ENCODE measurements around the gene TMEM161A. TPM values are rescaled to one million over a fixed set of nuclear protein-coding genes. Genes with fewer than 3 reads are reported as not detected.

The TMEM161A gene
- total RNA-seq, 4 donors from 2014 or later = 16.9 to 41.9 (median 18.5) TPM

GRCh38 chr19:19170873-19171672 lies 32.8 kb upstream of the TMEM161A start:
- peaks cover 0 to 8% (median 8%) of the 10 kb centered on the region in 4 donors for H3K4me1 ChIP-seq
- 89% methylated on average over 6 of the region's 6 CpGs; no CpG with 5 or more reads in 1 of the 2 donors for WGBS, 2 donors (ENCODE audit: low coverage in 1 of 2)
- no peaks in the 10 kb centered on the region for H3K36me3 ChIP-seq
- no peak for TF ChIP-seq POLR2AphosphoS5 (IDR thresholded peaks at IDR 0.05)
- no peak for TF ChIP-seq POLR2A (IDR thresholded peaks at IDR 0.05)
- no peak for TF ChIP-seq EP300 (IDR thresholded peaks at IDR 0.05; ENCODE audit: low read depth)
- TF ChIP-seq CTCF (IDR thresholded peaks at IDR 0.05) = no peak
- H3K27ac ChIP-seq = no peak overlapping the region
- intact Hi-C loops (cut with DNase I; ENCODE audit: low total_unique reads) = loop anchor here (10.0 kb wide), 1 partner anchor 116 kb away; no protein-coding TSS in a partner anchor
- no peak overlapping the region for H3K4me3 ChIP-seq
- H3K27me3 ChIP-seq = no peaks in the 10 kb centered on the region
- in situ Hi-C loops (cut with MboI; ENCODE audit: low pct_ligation_motif_present in 1 of 4, low pct_unique_long_range_greater_than_20kb in 1 of 4, low sequenced_read_pairs in 3 of 4) = no loop called here
- no peaks in the 10 kb centered on the region for H3K9me3 ChIP-seq
- DNase-seq = no peak

GRCh38 chr19:19170053-19170872 lies 32.0 kb upstream of the TMEM161A start, which contains the start of gene MEF2B:
MEF2B (minus strand) TSS chr19:19170263; CDS start chr19:19150735, 19,528 bp downstream.
- no peaks in the 10 kb centered on the region for H3K36me3 ChIP-seq
- H3K9me3 ChIP-seq = no peaks in the 10 kb centered on the region
- in situ Hi-C loops (cut with MboI; ENCODE audit: low pct_ligation_motif_present in 1 of 4, low pct_unique_long_range_greater_than_20kb in 1 of 4, low sequenced_read_pairs in 3 of 4) = no loop called here
- no peaks in the 10 kb centered on the region for H3K27me3 ChIP-seq
- DNase-seq = peak; percentile 87
- TF ChIP-seq CTCF (IDR thresholded peaks at IDR 0.05) (no peak), POLR2AphosphoS5 (IDR thresholded peaks at IDR 0.05) (peak in 1 of 3 donors; percentile 75), EP300 (IDR thresholded peaks at IDR 0.05; ENCODE audit: low read depth) (no peak), POLR2A (IDR thresholded peaks at IDR 0.05) (no peak)
- intact Hi-C loops (cut with DNase I; ENCODE audit: low total_unique reads) = loop anchor here (10.0 kb wide), 1 partner anchor 115 kb away; no protein-coding TSS in a partner anchor
- H3K4me3 ChIP-seq = peak within 1 kb of the TSS in 2 of 4 donors; percentile 20 to 35
- WGBS, 2 donors (ENCODE audit: low coverage in 1 of 2) = 22 to 36% methylated on average over 5 to 52 of the region's 56 CpGs
- H3K4me1 ChIP-seq = peaks cover 0 to 8% (median 8%) of the 10 kb centered on the region in 4 donors
- no peak within 1 kb of the TSS for H3K27ac ChIP-seq

- 74 to 89% methylated on average over 1 to 9 of the region's 9 CpGs for WGBS, 2 donors (ENCODE audit: low coverage in 1 of 2)
- intact Hi-C loops (cut with DNase I; ENCODE audit: low total_unique reads) = loop anchor here (10.0 kb wide), 1 partner anchor 115 kb away; no protein-coding TSS in a partner anchor
- TF ChIP-seq CTCF (IDR thresholded peaks at IDR 0.05) (no peak), POLR2A (IDR thresholded peaks at IDR 0.05) (no peak), EP300 (IDR thresholded peaks at IDR 0.05; ENCODE audit: low read depth) (no peak), POLR2AphosphoS5 (IDR thresholded peaks at IDR 0.05) (no peak)
- Histone ChIP-seq H3K27ac (no peak overlapping the region), H3K27me3 (no peaks in the 10 kb centered on the region), H3K4me3 (peak overlapping the region in 2 of 4 donors; percentile 20 to 35), H3K9me3 (no peaks in the 10 kb centered on the region), H3K4me1 (peaks cover 0 to 8% (median 8%) of the 10 kb centered on the region in 4 donors), H3K36me3 (no peaks in the 10 kb centered on the region)
- in situ Hi-C loops (cut with MboI; ENCODE audit: low pct_ligation_motif_present in 1 of 4, low pct_unique_long_range_greater_than_20kb in 1 of 4, low sequenced_read_pairs in 3 of 4) = no loop called here
- no peak for DNase-seq
Measured at GRCh38 chr19:19169236-19170052, 31.2 kb upstream of the TMEM161A start.
